OCI-M2 (cell line): ENCODE results near the gene BLACAT1.
"Not testable (repeated sequence)": the region's sequence is repeated elsewhere in the genome, so short reads cannot be mapped to it uniquely, and the experiment has no call there.

Experiments used
- DNase-seq: peaks from one replicate; lab custom pipeline; 2025; ENCODE audit not compliant: unreplicated experiment; lab: John Stamatoyannopoulos, UW

Gene BLACAT1

GRCh38 chr1:205484985-205485967, 29.4 kb upstream of the BLACAT1 start:
- no peak for DNase-seq

GRCh38 chr1:205483372-205483771, 27.5 kb upstream of the BLACAT1 start:
- DNase-seq = no peak

GRCh38 chr1:205482587-205482986, 26.7 kb upstream of the BLACAT1 start:
- not testable (repeated sequence) for DNase-seq

GRCh38 chr1:205481629-205482151, 25.8 kb upstream of the BLACAT1 start:
- DNase-seq = no peak

GRCh38 chr1:205481218-205481617, 25.4 kb upstream of the BLACAT1 start:
- no peak for DNase-seq

GRCh38 chr1:205480349-205480985, 24.6 kb upstream of the BLACAT1 start:
- no peak for DNase-seq

GRCh38 chr1:205478985-205479384, 23.1 kb upstream of the BLACAT1 start:
- DNase-seq = not testable (repeated sequence)

GRCh38 chr1:205477759-205478247, 22.0 kb upstream of the BLACAT1 start:
- DNase-seq = no peak

- DNase-seq = no peak
These were observed 21.4 kb upstream of the BLACAT1 start for GRCh38 chr1:205477121-205477758.

- DNase-seq = no peak
These were observed 20.8 kb upstream of the BLACAT1 start for GRCh38 chr1:205476648-205477047.

- no peak for DNase-seq
These were observed 20.0 kb upstream of the BLACAT1 start for GRCh38 chr1:205475855-205476254.

- DNase-seq = no peak
These were observed 18.7 kb upstream of the BLACAT1 start for GRCh38 chr1:205474571-205474970.

GRCh38 chr1:205473966-205474365, 18.1 kb upstream of the BLACAT1 start:
- DNase-seq = no peak

- DNase-seq = no peak
These were observed 17.6 kb upstream of the BLACAT1 start for GRCh38 chr1:205473475-205473874.

- DNase-seq = no peak
These were observed 17.0 kb upstream of the BLACAT1 start for GRCh38 chr1:205472737-205473441.

- no peak for DNase-seq
These were observed 14.3 kb upstream of the BLACAT1 start for GRCh38 chr1:205470131-205470530.

- DNase-seq = no peak
These were observed 10.9 kb upstream of the BLACAT1 start for GRCh38 chr1:205466595-205467220.

GRCh38 chr1:205465392-205465791, 9.5 kb upstream of the BLACAT1 start:
- no peak for DNase-seq

- DNase-seq = no peak
These were observed 3.1 kb upstream of the BLACAT1 start for GRCh38 chr1:205458777-205459566.
